CD8-positive, alpha-beta memory T cell (primary cell): ENCODE data around the gene DAPL1. TPM values are rescaled to one million over a fixed set of nuclear protein-coding genes. Genes with fewer than 3 reads are reported as not detected.

Source experiments
- CTCF ChIA-PET: fragments of 350-600 bp; sonication (Branson Sonifier 250); formaldehyde crosslinking; loops from one replicate; lab custom pipeline; 2021; ENCODE audit warnings: antibody characterized with exemption; lab: Charles Lee
- POLR2A ChIA-PET: fragments of 350-600 bp; sonication (Branson Sonifier 250); formaldehyde crosslinking; loops from one replicate; lab custom pipeline; 2021; ENCODE audit warnings: antibody characterized with exemption; lab: Charles Lee
- DNase-seq, 5 donors: peaks; one replicate each; pipeline versions ENCODE4 v3.0.0 to v3.0.0-alpha.2; 2020 to 2022; ENCODE audit warnings: mixed read lengths in 1 of 5
- H3K27ac ChIP-seq: one replicate; pipeline ENCODE4 v1.7.0; 2013; ENCODE audit warnings: low read depth, mild to moderate bottlenecking, low read length, moderate library complexity
- H3K27me3 ChIP-seq: 2 replicates; pipeline ENCODE4 v1.7.0; 2013; ENCODE audit warnings: low read length, mild to moderate bottlenecking; ENCODE audit not compliant: insufficient read depth, poor library complexity, severe bottlenecking
- H3K36me3 ChIP-seq: 2 replicates; pipeline ENCODE4 v1.7.0; 2013; ENCODE audit warnings: mild to moderate bottlenecking, low read length, moderate library complexity; ENCODE audit not compliant: insufficient read depth
- H3K4me1 ChIP-seq: 2 replicates; pipeline ENCODE4 v1.7.0; 2013; ENCODE audit warnings: mild to moderate bottlenecking, low read length, moderate library complexity; ENCODE audit not compliant: insufficient read depth
- H3K4me3 ChIP-seq: 2 replicates; pipeline ENCODE4 v1.7.0; 2013; ENCODE audit warnings: mild to moderate bottlenecking, low read length
- H3K9me3 ChIP-seq: 2 replicates; pipeline ENCODE4 v1.7.0; 2013; ENCODE audit warnings: mild to moderate bottlenecking, low read length
- H3K27ac Mint-ChIP-seq, 8 donors: one replicate each; pipeline ENCODE4 v1.8.0; 2020 to 2021; ENCODE audit warnings: mixed read lengths in 8 of 8, mild to moderate bottlenecking in 6 of 8, inconsistent platforms in 3 of 8, moderate library complexity in 3 of 8
- H3K27me3 Mint-ChIP-seq, 2 donors: one replicate each; pipeline ENCODE4 v1.8.0; 2020 to 2021; ENCODE audit warnings: mixed read lengths in 2 of 2, mild to moderate bottlenecking in 1 of 2, moderate library complexity in 1 of 2
- H3K36me3 Mint-ChIP-seq, 3 donors: one replicate each; pipeline ENCODE4 v1.8.0; 2020 to 2021; ENCODE audit warnings: mixed read lengths in 3 of 3, inconsistent platforms in 1 of 3, mild to moderate bottlenecking in 1 of 3
- H3K4me1 Mint-ChIP-seq, 3 donors: one replicate each; pipeline ENCODE4 v1.8.0; 2020 to 2021; ENCODE audit warnings: mixed read lengths in 3 of 3, inconsistent platforms in 1 of 3, mild to moderate bottlenecking in 1 of 3
- H3K4me3 Mint-ChIP-seq, 7 donors: one replicate each; pipeline ENCODE4 v1.8.0; 2020 to 2021; ENCODE audit warnings: mixed read lengths in 7 of 7, mild to moderate bottlenecking in 6 of 7, moderate library complexity in 4 of 7, inconsistent platforms in 2 of 7
- H3K9me3 Mint-ChIP-seq, 5 donors: one replicate each; pipeline ENCODE4 v1.8.0; 2020 to 2022; ENCODE audit warnings: mixed read lengths in 5 of 5, mild to moderate bottlenecking in 3 of 5, moderate library complexity in 2 of 5, inconsistent platforms in 1 of 5
- polyA plus RNA-seq: library from polyadenylated mRNA; unstranded; fragments of 300-500 nt; fragmentation: Illumina TruSeq; gene quantifications from one replicate; pipeline ENCODE4 v1.2.3, GENCODE V29; 2021
- total RNA-seq, 2 experiments: library from RNA; stranded (reverse); gene quantifications; one replicate each; pipeline ENCODE4 v1.2.3, GENCODE V29; 2021

Gene DAPL1
- total and polyA plus RNA-seq, 3 experiments from 2014 or later: not detected

DNA sequence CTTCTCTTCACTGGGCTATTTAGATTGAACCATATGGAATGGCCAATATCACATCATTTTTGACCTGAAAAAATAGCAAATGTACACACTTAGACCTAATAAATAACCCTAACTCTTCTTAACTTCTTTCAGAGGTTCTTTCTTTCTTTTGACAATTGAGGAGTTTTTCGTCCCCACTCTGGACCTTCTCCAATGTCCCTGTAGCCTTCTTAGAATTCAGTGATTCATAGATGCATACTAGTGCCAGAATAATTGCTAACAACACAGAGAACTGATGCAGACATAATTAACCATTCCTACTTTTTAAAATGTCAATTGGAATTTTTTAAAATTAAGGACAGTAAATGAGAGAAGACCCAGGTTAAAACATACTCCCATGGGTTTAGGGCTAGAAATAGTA, 20.0 kb downstream of the DAPL1 start:
- ChIA-PET CTCF (no interaction called here), POLR2A (no interaction called here)
- H3K9me3 Mint-ChIP-seq: peaks cover 0 to 2% (median 0%) of the 10 kb centered on the region in 5 donors
- no peak overlapping the region for H3K27ac Mint-ChIP-seq
- H3K4me1 Mint-ChIP-seq: no peaks in the 10 kb centered on the region
- Histone ChIP-seq H3K9me3 (no peaks in the 10 kb centered on the region), H3K27ac (no peak overlapping the region), H3K36me3 (no peaks in the 10 kb centered on the region), H3K27me3 (no peaks in the 10 kb centered on the region), H3K4me1 (no peaks in the 10 kb centered on the region), H3K4me3 (no peak overlapping the region)
- H3K27me3 Mint-ChIP-seq: peaks cover 7 to 33% of the 10 kb centered on the region in 2 donors
- no peaks in the 10 kb centered on the region for H3K36me3 Mint-ChIP-seq
- no peak for DNase-seq
- no peak overlapping the region for H3K4me3 Mint-ChIP-seq

DNA sequence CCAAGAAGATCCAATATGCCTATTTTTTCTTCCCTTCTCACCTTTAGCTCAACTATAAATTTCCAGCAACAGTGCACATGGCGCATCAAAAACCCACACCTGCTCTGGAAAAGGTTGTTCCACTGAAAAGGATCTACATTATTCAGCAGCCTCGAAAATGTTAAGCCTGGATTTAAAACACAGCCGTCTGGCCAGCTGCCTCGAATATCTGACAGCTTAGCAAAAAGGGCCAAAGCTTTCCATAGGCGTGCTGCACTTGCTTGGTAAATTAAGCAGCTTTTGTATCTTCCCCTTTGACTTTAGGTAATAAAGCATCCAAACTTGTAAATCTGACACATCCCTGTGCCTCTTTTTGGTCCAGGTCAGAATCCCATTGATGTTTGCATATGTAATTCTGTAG, 20.5 kb downstream of the DAPL1 start:
- Mint-ChIP-seq H3K4me3 (no peak overlapping the region), H3K4me1 (no peaks in the 10 kb centered on the region), H3K27ac (no peak overlapping the region), H3K27me3 (peaks cover 7 to 32% of the 10 kb centered on the region in 2 donors), H3K9me3 (peaks cover 0 to 2% (median 0%) of the 10 kb centered on the region in 5 donors), H3K36me3 (no peaks in the 10 kb centered on the region)
- CTCF ChIA-PET: no interaction called here
- DNase-seq: no peak
- Histone ChIP-seq H3K4me3 (no peak overlapping the region), H3K9me3 (no peaks in the 10 kb centered on the region), H3K27ac (no peak overlapping the region), H3K27me3 (no peaks in the 10 kb centered on the region), H3K36me3 (no peaks in the 10 kb centered on the region), H3K4me1 (no peaks in the 10 kb centered on the region)
- POLR2A ChIA-PET: no interaction called here

DNA sequence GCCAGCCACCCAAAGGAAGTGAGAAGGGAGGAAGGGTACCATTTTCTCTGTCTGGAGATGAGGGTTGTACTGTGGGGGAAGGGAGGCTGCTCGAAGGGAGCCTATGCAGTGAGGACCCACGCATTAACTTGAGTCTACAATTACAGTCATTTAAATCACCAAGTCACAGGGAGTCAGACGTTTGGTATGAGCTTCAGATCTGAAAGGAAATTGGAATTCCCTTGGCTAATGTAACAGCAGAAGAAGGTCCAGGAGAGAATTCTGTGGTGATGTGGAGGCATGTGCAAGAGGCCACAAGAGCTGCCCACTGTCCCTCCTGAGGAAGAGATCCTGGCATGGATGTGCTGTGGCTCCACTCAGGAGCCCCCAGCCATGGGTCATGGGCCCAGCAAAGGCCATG, 22.5 kb downstream of the DAPL1 start:
- no peak overlapping the region for H3K4me3 ChIP-seq
- no peaks in the 10 kb centered on the region for H3K27me3 ChIP-seq
- no peak for DNase-seq
- Mint-ChIP-seq H3K27me3 (peaks cover 3 to 27% of the 10 kb centered on the region in 2 donors), H3K9me3 (peaks cover 0 to 2% (median 0%) of the 10 kb centered on the region in 5 donors), H3K4me1 (no peaks in the 10 kb centered on the region), H3K4me3 (no peak overlapping the region), H3K27ac (no peak overlapping the region), H3K36me3 (no peaks in the 10 kb centered on the region)
- ChIA-PET POLR2A (no interaction called here), CTCF (no interaction called here)
- H3K9me3 ChIP-seq: no peaks in the 10 kb centered on the region
- no peak overlapping the region for H3K27ac ChIP-seq
- H3K4me1 ChIP-seq: no peaks in the 10 kb centered on the region
- no peaks in the 10 kb centered on the region for H3K36me3 ChIP-seq

DNA sequence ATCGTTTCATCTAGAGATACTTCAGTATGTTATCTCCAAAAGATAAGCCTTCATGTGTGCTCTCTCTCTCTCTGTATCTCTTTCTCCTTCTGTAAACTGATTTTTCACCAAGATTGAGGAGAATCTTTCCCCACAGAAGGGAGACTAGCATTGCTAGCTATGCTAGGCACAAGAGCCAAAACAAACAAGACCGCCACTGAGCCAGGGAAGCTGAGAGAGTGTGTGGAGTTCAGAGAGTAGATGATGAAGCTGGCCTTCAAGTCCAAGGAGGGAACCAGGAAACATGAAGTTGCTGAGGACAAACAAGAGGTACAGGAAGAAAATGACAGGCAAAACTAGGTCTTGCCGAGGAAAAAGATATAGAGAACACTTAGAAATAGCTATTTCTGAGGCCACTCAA, 23.4 kb downstream of the DAPL1 start:
- H3K4me1 Mint-ChIP-seq: no peaks in the 10 kb centered on the region
- H3K27ac Mint-ChIP-seq: no peak overlapping the region
- no peaks in the 10 kb centered on the region for H3K4me1 ChIP-seq
- POLR2A ChIA-PET: no interaction called here
- peaks cover 2 to 23% of the 10 kb centered on the region in 2 donors for H3K27me3 Mint-ChIP-seq
- H3K9me3 ChIP-seq: no peaks in the 10 kb centered on the region
- H3K36me3 ChIP-seq: no peaks in the 10 kb centered on the region
- CTCF ChIA-PET: no interaction called here
- DNase-seq: no peak
- H3K4me3 Mint-ChIP-seq: no peak overlapping the region
- H3K9me3 Mint-ChIP-seq: peaks cover 0 to 2% (median 0%) of the 10 kb centered on the region in 5 donors
- no peaks in the 10 kb centered on the region for H3K27me3 ChIP-seq
- no peaks in the 10 kb centered on the region for H3K36me3 Mint-ChIP-seq
- H3K4me3 ChIP-seq: no peak overlapping the region
- no peak overlapping the region for H3K27ac ChIP-seq

DNA sequence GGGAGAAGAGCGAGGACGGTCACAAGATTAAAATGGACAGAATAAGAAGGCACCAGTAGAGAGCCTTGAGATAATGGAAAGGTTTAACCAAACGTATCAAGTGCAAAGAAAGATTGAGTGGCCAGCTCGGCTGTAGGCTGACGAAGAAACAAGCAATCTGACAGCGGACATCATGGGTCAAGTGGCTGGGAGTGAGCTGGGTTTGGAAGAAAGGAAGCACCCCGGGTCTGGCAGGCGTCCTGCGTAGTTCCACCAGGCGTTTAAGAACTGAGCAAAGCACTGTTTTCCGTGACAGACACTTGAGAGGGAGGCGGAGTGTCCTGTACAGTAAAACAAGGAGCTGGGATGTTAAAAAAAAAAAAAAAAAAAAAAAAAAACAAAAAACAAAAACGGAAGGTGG, 27.1 kb downstream of the DAPL1 start:
- peaks cover 0 to 16% of the 10 kb centered on the region in 2 donors for H3K27me3 Mint-ChIP-seq
- H3K27ac Mint-ChIP-seq: no peak overlapping the region
- CTCF ChIA-PET: no interaction called here

DNA sequence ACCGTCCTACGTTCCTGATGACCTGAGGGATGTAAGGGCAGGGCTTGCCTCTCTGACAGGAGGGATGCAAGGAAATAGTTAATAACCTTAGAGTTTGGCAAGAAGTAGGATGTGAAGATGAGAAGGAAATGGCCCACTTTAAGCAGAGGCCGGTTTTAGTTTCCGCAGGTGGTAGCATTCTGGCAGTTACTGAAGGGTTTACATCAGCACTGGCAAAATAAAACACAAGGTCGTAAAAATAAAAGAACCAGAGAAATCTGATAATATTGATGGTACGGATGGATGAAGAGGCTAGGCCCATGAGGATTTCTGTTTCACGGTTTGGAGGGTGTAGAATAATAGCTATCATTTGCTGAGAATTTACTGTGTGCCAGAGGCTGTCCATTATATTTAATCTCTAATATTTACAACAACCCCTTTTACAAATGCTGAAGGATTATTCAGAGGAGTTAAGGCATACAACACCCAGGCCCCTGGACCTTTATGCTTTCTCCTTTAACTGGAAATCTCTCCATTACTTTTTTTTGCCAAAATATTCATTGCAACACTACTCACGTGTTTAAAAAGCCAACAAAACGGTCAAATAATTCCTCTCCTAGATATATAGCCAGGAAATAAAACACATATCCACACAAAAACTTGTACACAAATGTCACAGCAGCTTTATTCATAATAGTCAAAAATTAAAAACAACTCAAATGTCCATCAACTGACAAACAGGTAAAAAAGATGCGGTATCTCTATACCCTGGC, 28.5 kb downstream of the DAPL1 start:
- no peaks in the 10 kb centered on the region for H3K4me1 Mint-ChIP-seq
- no peak overlapping the region for H3K27ac ChIP-seq
- no peak for DNase-seq
- H3K36me3 Mint-ChIP-seq: no peaks in the 10 kb centered on the region
- no peak overlapping the region for H3K4me3 Mint-ChIP-seq
- H3K9me3 Mint-ChIP-seq: peaks cover 0 to under 1% (median 0%) of the 10 kb centered on the region in 5 donors
- no peaks in the 10 kb centered on the region for H3K9me3 ChIP-seq
- CTCF ChIA-PET: no interaction called here
- H3K27ac Mint-ChIP-seq: no peak overlapping the region
- H3K4me3 ChIP-seq: no peak overlapping the region
- H3K36me3 ChIP-seq: no peaks in the 10 kb centered on the region
- no peaks in the 10 kb centered on the region for H3K4me1 ChIP-seq
- peaks cover 0 to 9% of the 10 kb centered on the region in 2 donors for H3K27me3 Mint-ChIP-seq
- H3K27me3 ChIP-seq: no peaks in the 10 kb centered on the region
- POLR2A ChIA-PET: no interaction called here

More for the DNA sequence above, 27.1 kb downstream of the DAPL1 start:
- no peak overlapping the region for H3K4me3 Mint-ChIP-seq
- no peaks in the 10 kb centered on the region for H3K4me1 Mint-ChIP-seq
- no peaks in the 10 kb centered on the region for H3K36me3 Mint-ChIP-seq
- H3K9me3 Mint-ChIP-seq: peaks cover 0 to 2% (median 0%) of the 10 kb centered on the region in 5 donors
- no peaks in the 10 kb centered on the region for H3K4me1 ChIP-seq
- no peak overlapping the region for H3K4me3 ChIP-seq
- H3K36me3 ChIP-seq: no peaks in the 10 kb centered on the region
- POLR2A ChIA-PET: no interaction called here
- no peaks in the 10 kb centered on the region for H3K9me3 ChIP-seq
- DNase-seq: no peak
- no peaks in the 10 kb centered on the region for H3K27me3 ChIP-seq
- no peak overlapping the region for H3K27ac ChIP-seq

DNA sequence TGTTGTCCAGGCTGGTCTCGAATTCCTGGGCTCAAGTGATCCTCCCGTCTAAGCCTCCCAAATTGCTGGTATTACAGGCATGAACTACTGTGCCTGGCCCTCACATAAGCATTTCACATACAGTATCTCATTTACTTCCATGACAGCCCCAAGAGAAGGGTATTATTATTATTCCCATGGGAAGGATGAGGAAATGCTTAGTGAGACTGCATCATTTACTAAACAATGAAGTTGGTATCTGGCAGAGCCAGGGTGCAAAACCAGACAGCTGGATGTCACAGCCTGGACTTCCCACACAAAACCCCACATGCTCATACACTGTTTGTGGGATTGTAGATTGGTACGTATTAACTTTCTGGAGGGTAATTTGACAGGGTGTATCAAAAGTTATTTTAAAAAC, 29.9 kb downstream of the DAPL1 start:
- Histone ChIP-seq H3K9me3 (no peaks in the 10 kb centered on the region), H3K36me3 (no peaks in the 10 kb centered on the region), H3K4me3 (no peak overlapping the region), H3K27me3 (no peaks in the 10 kb centered on the region), H3K27ac (no peak overlapping the region), H3K4me1 (no peaks in the 10 kb centered on the region)
- H3K4me1 Mint-ChIP-seq: no peaks in the 10 kb centered on the region
- CTCF ChIA-PET: no interaction called here
- H3K27me3 Mint-ChIP-seq: peaks cover 2 to 14% of the 10 kb centered on the region in 2 donors
- POLR2A ChIA-PET: no interaction called here
- no peaks in the 10 kb centered on the region for H3K36me3 Mint-ChIP-seq
- no peak overlapping the region for H3K4me3 Mint-ChIP-seq
- no peak for DNase-seq
- no peak overlapping the region for H3K27ac Mint-ChIP-seq
- no peaks in the 10 kb centered on the region for H3K9me3 Mint-ChIP-seq

DNA sequence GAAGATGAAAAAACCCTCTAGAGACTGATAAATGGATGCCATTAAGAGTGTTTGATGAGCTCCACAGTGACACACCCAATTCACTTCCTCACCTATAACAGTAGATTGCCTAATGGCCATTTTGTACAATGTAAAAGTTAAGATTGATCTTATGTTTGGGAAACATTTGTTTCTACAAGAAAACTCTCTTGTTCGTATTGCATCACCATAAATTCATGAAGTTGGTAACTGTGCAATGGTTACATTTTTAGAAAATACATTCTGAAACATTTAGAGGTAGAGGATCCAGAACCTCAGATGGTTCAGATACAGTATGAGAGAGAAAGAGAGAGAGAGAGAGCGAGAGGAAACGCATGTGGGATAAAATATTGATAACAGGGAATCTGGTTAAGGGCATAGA, 31.8 kb downstream of the DAPL1 start:
- Mint-ChIP-seq H3K36me3 (no peaks in the 10 kb centered on the region), H3K9me3 (no peaks in the 10 kb centered on the region), H3K4me3 (no peak overlapping the region), H3K4me1 (no peaks in the 10 kb centered on the region), H3K27me3 (peaks cover 2 to 14% of the 10 kb centered on the region in 2 donors), H3K27ac (no peak overlapping the region)
- ChIA-PET CTCF (no interaction called here), POLR2A (no interaction called here)
- H3K9me3 ChIP-seq: no peaks in the 10 kb centered on the region
- no peak overlapping the region for H3K27ac ChIP-seq
- H3K4me1 ChIP-seq: no peaks in the 10 kb centered on the region
- H3K27me3 ChIP-seq: no peaks in the 10 kb centered on the region
- H3K36me3 ChIP-seq: no peaks in the 10 kb centered on the region
- no peak overlapping the region for H3K4me3 ChIP-seq
- no peak for DNase-seq
